A549 (cell line): ENCODE data around the gene C11orf21. TPM values are rescaled to one million over a fixed set of nuclear protein-coding genes. Genes with fewer than 3 reads are reported as not detected.

Source experiments
- ATAC-seq, 2 experiments: fragments of 200-7000 bp in 1 of 2; fragments of >200 bp in 1 of 2; cut with Nextera tagmentation in 1 of 2; cut with Tn5 transposase in 1 of 2; 3 replicates each; pipeline versions ENCODE4 v1.8.0 to v1.9.1; 2018 to 2020; ENCODE audit warnings: mild to moderate bottlenecking in 1 of 2, moderate library complexity in 1 of 2
- CTCF ChIA-PET: fragments of 300-600 bp; sonication (Branson Sonifier 250); formaldehyde crosslinking; extraction: SDS; loops from one replicate; lab custom pipeline; 2021; ENCODE audit warnings: antibody characterized with exemption, inconsistent platforms; lab: Yijun Ruan, JAX
- POLR2A ChIA-PET: fragments of 350-600 bp; formaldehyde crosslinking; extraction: SDS; loops from one replicate; lab custom pipeline; 2021; ENCODE audit warnings: antibody characterized with exemption, inconsistent platforms; lab: Yijun Ruan, JAX
- DNase-seq, 2 experiments: peaks; one replicate each; pipeline versions ENCODE4 v3.0.0 to v3.0.0-alpha.2; 2011 to 2016; ENCODE audit warnings: low read depth in 1 of 2, low spot score in 1 of 2
- FAIRE-seq: peaks from 2 replicates; lab custom pipeline; 2011; peaks lifted over from hg19 to GRCh38; lab: Jason Lieb, UNC
- H3K27ac ChIP-seq, 2 experiments: fragments of >200 bp; sonication (Bioruptor Twin); formaldehyde crosslinking; 3 replicates each; pipeline ENCODE4 v1.5.1; 2016 to 2017
- H3K4me1 ChIP-seq: fragments of >200 bp; sonication (Bioruptor Twin); formaldehyde crosslinking; 3 replicates; pipeline ENCODE4 v1.6.1; 2016
- H3K4me2 ChIP-seq: fragments of >200 bp; sonication (Bioruptor Twin); formaldehyde crosslinking; 3 replicates; pipeline ENCODE4 v1.6.1; 2016
- H3K4me3 ChIP-seq: fragments of >200 bp; sonication (Bioruptor Twin); formaldehyde crosslinking; 3 replicates; pipeline ENCODE4 v1.5.1; 2016
- H3K9me3 ChIP-seq: fragments of >200 bp; sonication (Bioruptor Twin); formaldehyde crosslinking; 3 replicates; pipeline ENCODE4 v1.6.1; 2016
- BCL3 ChIP-seq: fragments of >200 bp; sonication (Bioruptor Twin); formaldehyde crosslinking; IDR thresholded peaks from 3 replicates; pipeline ENCODE4 v1.6.1; 2016
- CBX8 ChIP-seq: fragments of 200-600 bp; sonication (generic); IDR thresholded peaks from 2 replicates; pipeline ENCODE4 v1.6.1; 2016
- CHD2 ChIP-seq: fragments of 150-350 bp; IDR thresholded peaks from 2 replicates; pipeline ENCODE4 v1.6.1; 2014; ENCODE audit warnings: low read length; ENCODE audit not compliant: partially characterized antibody
- CTCF ChIP-seq: fragments of >200 bp; sonication (Bioruptor Twin); formaldehyde crosslinking; IDR thresholded peaks from 3 replicates; pipeline ENCODE4 v1.5.1; 2016
- EHF ChIP-seq: fragments of 250-450 bp; sonication (Bioruptor Pico); IDR thresholded peaks from 2 replicates; pipeline ENCODE4 v1.5.0; 2020; ENCODE audit warnings: mild to moderate bottlenecking
- EP300 ChIP-seq, 2 experiments: fragments of >200 bp; sonication (Bioruptor Twin); formaldehyde crosslinking; IDR thresholded peaks; 2 replicates in 1 of 2; 3 replicates in 1 of 2; pipeline ENCODE4 v1.6.1; 2016 to 2017
- ESRRA ChIP-seq: fragments of 150-350 bp; IDR thresholded peaks from 2 replicates; pipeline ENCODE4 v1.6.1; 2014; ENCODE audit warnings: mild to moderate bottlenecking, low read length, borderline replicate concordance
- FOSL2 ChIP-seq, 2 experiments: fragments of 450-650 bp in 1 of 2; fragments of >200 bp in 1 of 2; sonication (Bioruptor Twin) in 1 of 2; formaldehyde crosslinking; IDR thresholded peaks; 2 replicates each; pipeline versions ENCODE4 v1.5.0 to v1.6.1; 2016 to 2020; ENCODE audit warnings: mild to moderate bottlenecking in 1 of 2, moderate library complexity in 1 of 2
- FOXS1 ChIP-seq: fragments of 250-450 bp; sonication (Bioruptor Pico); IDR thresholded peaks from 2 replicates; pipeline ENCODE4 v1.5.0; 2020; ENCODE audit warnings: mild to moderate bottlenecking, moderate library complexity
- HOXB13 ChIP-seq: fragments of 250-450 bp; sonication (Bioruptor Pico); IDR thresholded peaks from 2 replicates; pipeline ENCODE4 v1.5.0; 2020; ENCODE audit warnings: low read depth, mild to moderate bottlenecking, moderate library complexity
- KDM5A ChIP-seq: fragments of 200-600 bp; sonication (generic); IDR thresholded peaks from 2 replicates; pipeline ENCODE4 v1.6.1; 2016; ENCODE audit warnings: antibody characterized with exemption, mild to moderate bottlenecking
- MAFK ChIP-seq: fragments of 450-650 bp; IDR thresholded peaks from 2 replicates; pipeline ENCODE4 v1.6.1; 2014; ENCODE audit not compliant: partially characterized antibody
- MYC ChIP-seq: IDR thresholded peaks from 2 replicates; pipeline ENCODE4 v1.6.1; 2012; ENCODE audit warnings: mild to moderate bottlenecking, inconsistent platforms, low read length, improper control_type of control experiment, borderline replicate concordance
- NFE2L2 ChIP-seq: fragments of 150-350 bp; conservative IDR thresholded peaks from 2 replicates; pipeline ENCODE4 v1.6.1; 2014; ENCODE audit warnings: low read length
- PBX3 ChIP-seq: IDR thresholded peaks from 2 replicates; pipeline ENCODE4 v1.6.1; 2012
- PHF8 ChIP-seq: fragments of 200-600 bp; sonication (generic); IDR thresholded peaks from 2 replicates; pipeline ENCODE4 v1.6.1; 2016; ENCODE audit warnings: low read depth, mild to moderate bottlenecking, antibody characterized with exemption, moderate library complexity, borderline replicate concordance
- POLR2AphosphoS2 ChIP-seq: conservative IDR thresholded peaks from 2 replicates; pipeline ENCODE4 v1.6.1; 2012; ENCODE audit warnings: low read length, improper control_type of control experiment, inconsistent platforms
- REST ChIP-seq: fragments of 200-600 bp; sonication (generic); IDR thresholded peaks from 2 replicates; pipeline ENCODE4 v1.6.1; 2016; ENCODE audit warnings: antibody characterized with exemption, mild to moderate bottlenecking, moderate library complexity
- RNF2 ChIP-seq: fragments of 200-600 bp; sonication (generic); IDR thresholded peaks from 2 replicates; pipeline ENCODE4 v1.6.1; 2016; ENCODE audit warnings: low read depth, mild to moderate bottlenecking, antibody characterized with exemption, moderate library complexity, borderline replicate concordance
- SREBF2 ChIP-seq: fragments of 450-650 bp; IDR thresholded peaks from 2 replicates; pipeline ENCODE4 v1.6.1; 2014; ENCODE audit warnings: mild to moderate bottlenecking, moderate library complexity
- WGBS: methylation state at CpG from one replicate; pipeline ENCODE4 v1.1.6; 2017; ENCODE audit errors: missing lambda C conversion rate; 5-methylcytosine and 5-hydroxymethylcytosine counted together
- polyA plus RNA-seq, 4 experiments: library from polyadenylated mRNA; depleted of rRNA in 3 of 4; stranded (reverse); fragments of >200 nt; fragmentation: RNase III in 1 of 4; extraction: RNeasy Plus Mini Kit Qiagen cat#74134 plus additional on column Dnase treatment in 1 of 4; gene quantifications; 2 replicates in 3 of 4; 3 replicates in 1 of 4; pipeline ENCODE4 v1.2.3, GENCODE V29; 2011 to 2017

Gene C11orf21
- polyA plus RNA-seq, 2 of the 4 experiments (the other 2 are of a cell fraction), result not detected

- CTCF ChIA-PET, result interaction anchor here (1.1 to 2.1 kb wide), 2 partner anchors 9 to 156 kb away, joined by 3 to 7 read pairs; no protein-coding TSS in a partner anchor
- DNase-seq, result no peak
- WGBS, result 59% methylated on average over 22 of the region's 22 CpGs
- Histone ChIP-seq H3K4me1 (peaks cover 3% of the 10 kb centered on the region; the same call in 1 of the 3 replicates), H3K4me2 (no peak overlapping the region), H3K27ac (no peak overlapping the region), H3K9me3 (no peaks in the 10 kb centered on the region), H3K4me3 (no peak overlapping the region)
- no peak for ATAC-seq
- POLR2A ChIA-PET, result no interaction called here
- TF ChIP-seq FOXS1, result no peak
- no peak for TF ChIP-seq FOSL2 (IDR thresholded peaks at IDR 0.05)
- TF ChIP-seq FOSL2 (CRISPR knock-in tag; IDR thresholded peaks at IDR 0.05), result no peak
- TF ChIP-seq REST, result no peak
- no peak for TF ChIP-seq KDM5A
- TF ChIP-seq BCL3, result no peak
- no peak for TF ChIP-seq POLR2AphosphoS2
- no peak for TF ChIP-seq PBX3
- TF ChIP-seq NFE2L2, result no peak
- TF ChIP-seq EP300 (IDR thresholded peaks at IDR 0.05), result no peak
- TF ChIP-seq RNF2, result no peak
- no peak for TF ChIP-seq SREBF2
- no peak for TF ChIP-seq ESRRA
- TF ChIP-seq HOXB13 (CRISPR knock-in tag), result no peak
- no peak for TF ChIP-seq MYC
- no peak for TF ChIP-seq CHD2
- TF ChIP-seq CTCF, result no peak
- TF ChIP-seq MAFK, result no peak
- TF ChIP-seq PHF8, result no peak
- no peak for TF ChIP-seq CBX8
- no peak for TF ChIP-seq EHF
- FAIRE-seq, result no peak
Measured at GRCh38 chr11:2264366-2265053, 37.2 kb downstream of the C11orf21 start.
